Endodermal cell (in vitro differentiated cells): ENCODE measurements around the gene COL28A1. TPM values are rescaled to one million over a fixed set of nuclear protein-coding genes. Genes with fewer than 3 reads are reported as not detected.

Source experiments
- DNase-seq: peaks from one replicate; pipeline ENCODE4 v3.0.0-alpha.2; 2017
- H3K27ac ChIP-seq: 2 replicates; pipeline ENCODE4 v1.5.1; 2013; ENCODE audit warnings: mild to moderate bottlenecking, low read depth, low read length, moderate library complexity
- H3K27me3 ChIP-seq: 2 replicates; pipeline ENCODE4 v1.6.1; 2013; ENCODE audit warnings: mild to moderate bottlenecking, low read length, moderate library complexity; ENCODE audit not compliant: insufficient read depth, control insufficient read depth, poor library complexity, severe bottlenecking
- H3K36me3 ChIP-seq: 2 replicates; pipeline ENCODE4 v1.7.0; 2013; ENCODE audit warnings: mild to moderate bottlenecking, low read length, moderate library complexity; ENCODE audit not compliant: control insufficient read depth, insufficient read depth
- H3K4me1 ChIP-seq: one replicate; pipeline ENCODE4 v1.7.0; 2013; ENCODE audit warnings: low read length; ENCODE audit not compliant: control insufficient read depth, insufficient read depth
- H3K4me3 ChIP-seq: 2 replicates; pipeline ENCODE4 v1.5.1; 2013; ENCODE audit warnings: mild to moderate bottlenecking, low read length, moderate library complexity
- H3K9ac ChIP-seq: 2 replicates; pipeline ENCODE4 v1.6.1; 2013; ENCODE audit warnings: mild to moderate bottlenecking, low read length, moderate library complexity; ENCODE audit not compliant: poor library complexity, severe bottlenecking; ENCODE audit errors: extremely low read depth
- H3K9me3 ChIP-seq: 2 replicates; pipeline ENCODE4 v1.6.1; 2013; ENCODE audit warnings: mild to moderate bottlenecking, low read length, moderate library complexity; ENCODE audit not compliant: control insufficient read depth
- H3K27ac Mint-ChIP-seq: 2 replicates; pipeline ENCODE4 v1.8.0; 2020; ENCODE audit warnings: mixed read lengths
- H3K27me3 Mint-ChIP-seq: 2 replicates; pipeline ENCODE4 v1.8.0; 2021; ENCODE audit warnings: mild to moderate bottlenecking, mixed read lengths; ENCODE audit not compliant: insufficient read depth
- H3K36me3 Mint-ChIP-seq: 2 replicates; pipeline ENCODE4 v1.8.0; 2020; ENCODE audit warnings: low read depth, mixed read lengths
- H3K4me1 Mint-ChIP-seq: 2 replicates; pipeline ENCODE4 v1.8.0; 2020; ENCODE audit warnings: mixed read lengths
- H3K4me3 Mint-ChIP-seq: 2 replicates; pipeline ENCODE4 v1.8.0; 2020; ENCODE audit warnings: mild to moderate bottlenecking, moderate library complexity, mixed read lengths
- H3K9me3 Mint-ChIP-seq: 2 replicates; pipeline ENCODE4 v1.8.0; 2020; ENCODE audit warnings: mild to moderate bottlenecking, mixed read lengths
- WGBS, 2 experiments: methylation state at CpG; one replicate each; pipeline versions ENCODE4 v1.1.5 to v1.1.7; 2013; ENCODE audit warnings: missing lambda C conversion rate in 2 of 2, mixed read lengths in 1 of 2; ENCODE audit not compliant: insufficient coverage in 1 of 2, insufficient read length in 1 of 2; 5-methylcytosine and 5-hydroxymethylcytosine counted together
- total RNA-seq, 2 donors: library from RNA; stranded (reverse); fragmentation: NEBNext Ultra II Directional in 1 of 2; extraction: Animal tissue kit (Norgen Biotek cat#: 25700) in 1 of 2; gene quantifications; 2 replicates in 1 of 2; 3 replicates in 1 of 2; pipeline ENCODE4 v1.2.1, GENCODE V29; 2021
- TF ChIP-seq, protein P1 (sequence below): fragments of 200-600 bp; sonication (generic); conservative IDR thresholded peaks from 2 replicates; pipeline ENCODE4 v1.5.0; 2021; ENCODE audit warnings: antibody characterized with exemption, mild to moderate bottlenecking

Gene COL28A1
- total RNA-seq, 2 donors from 2014 or later, result 0.44 to 1.2 TPM

DNA sequence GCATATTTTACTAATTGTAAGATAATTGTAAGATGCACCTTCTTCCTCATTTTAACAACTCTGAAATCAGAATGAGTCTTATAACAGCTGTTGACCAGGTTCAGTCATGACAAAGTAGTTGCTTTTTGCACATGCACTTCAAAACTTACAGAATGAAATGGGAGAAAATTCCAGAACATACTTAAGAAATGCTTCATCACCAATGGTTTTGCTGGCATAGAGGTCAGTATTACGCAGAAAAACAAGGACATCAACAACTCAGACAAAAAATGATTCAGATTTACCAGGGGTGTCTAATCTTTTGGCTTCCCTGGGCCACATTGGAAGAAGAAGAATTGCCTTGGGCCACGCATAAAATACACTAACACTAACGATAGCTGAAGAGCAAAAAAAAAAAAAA lies 13.3 kb downstream of the COL28A1 start:
- no peaks in the 10 kb centered on the region for H3K27me3 ChIP-seq
- no peaks in the 10 kb centered on the region for H3K9me3 ChIP-seq
- Mint-ChIP-seq H3K27ac (no peak overlapping the region), H3K27me3 (no peaks in the 10 kb centered on the region), H3K4me3 (no peak overlapping the region), H3K4me1 (no peaks in the 10 kb centered on the region), H3K36me3 (no peaks in the 10 kb centered on the region), H3K9me3 (no peaks in the 10 kb centered on the region)
- WGBS, 2 experiments, result 94% methylated on average over 3 of the region's 3 CpGs; no CpG with 5 or more reads in 1 of the 2 experiments
- no peak overlapping the region for H3K9ac ChIP-seq
- no peak overlapping the region for H3K27ac ChIP-seq
- DNase-seq, result no peak
- H3K4me1 ChIP-seq, result no peaks in the 10 kb centered on the region
- no peaks in the 10 kb centered on the region for H3K36me3 ChIP-seq
- TF ChIP-seq, protein P1, sequence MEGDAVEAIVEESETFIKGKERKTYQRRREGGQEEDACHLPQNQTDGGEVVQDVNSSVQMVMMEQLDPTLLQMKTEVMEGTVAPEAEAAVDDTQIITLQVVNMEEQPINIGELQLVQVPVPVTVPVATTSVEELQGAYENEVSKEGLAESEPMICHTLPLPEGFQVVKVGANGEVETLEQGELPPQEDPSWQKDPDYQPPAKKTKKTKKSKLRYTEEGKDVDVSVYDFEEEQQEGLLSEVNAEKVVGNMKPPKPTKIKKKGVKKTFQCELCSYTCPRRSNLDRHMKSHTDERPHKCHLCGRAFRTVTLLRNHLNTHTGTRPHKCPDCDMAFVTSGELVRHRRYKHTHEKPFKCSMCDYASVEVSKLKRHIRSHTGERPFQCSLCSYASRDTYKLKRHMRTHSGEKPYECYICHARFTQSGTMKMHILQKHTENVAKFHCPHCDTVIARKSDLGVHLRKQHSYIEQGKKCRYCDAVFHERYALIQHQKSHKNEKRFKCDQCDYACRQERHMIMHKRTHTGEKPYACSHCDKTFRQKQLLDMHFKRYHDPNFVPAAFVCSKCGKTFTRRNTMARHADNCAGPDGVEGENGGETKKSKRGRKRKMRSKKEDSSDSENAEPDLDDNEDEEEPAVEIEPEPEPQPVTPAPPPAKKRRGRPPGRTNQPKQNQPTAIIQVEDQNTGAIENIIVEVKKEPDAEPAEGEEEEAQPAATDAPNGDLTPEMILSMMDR, result no peak
- no peak overlapping the region for H3K4me3 ChIP-seq

DNA sequence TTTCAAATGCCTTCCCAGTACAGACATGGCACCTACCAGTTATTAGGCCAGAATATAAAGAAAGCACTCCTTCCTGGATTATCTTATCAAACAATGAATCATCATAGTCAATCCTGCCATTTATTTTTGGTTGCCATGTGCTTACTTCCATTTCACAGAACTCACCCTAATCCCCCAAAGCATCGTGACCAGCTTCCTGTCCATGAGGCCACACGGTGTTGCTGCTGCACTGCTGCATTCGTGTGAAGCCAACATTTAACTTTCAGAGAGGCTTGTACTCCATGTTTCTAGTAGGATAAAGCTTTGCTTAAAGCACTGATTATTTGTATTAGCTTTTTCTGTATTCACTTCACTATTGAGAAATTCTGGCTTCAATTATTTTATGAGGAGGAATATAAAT lies 14.4 kb downstream of the COL28A1 start:
- H3K27me3 Mint-ChIP-seq, result no peaks in the 10 kb centered on the region
- no peak overlapping the region for H3K27ac ChIP-seq
- no peaks in the 10 kb centered on the region for H3K4me1 Mint-ChIP-seq
- H3K36me3 Mint-ChIP-seq, result no peaks in the 10 kb centered on the region
- H3K4me1 ChIP-seq, result no peaks in the 10 kb centered on the region
- TF ChIP-seq, protein P1, result no peak
- no peaks in the 10 kb centered on the region for H3K27me3 ChIP-seq
- H3K9me3 Mint-ChIP-seq, result no peaks in the 10 kb centered on the region
- 90 to 93% methylated on average over 3 of the region's 3 CpGs for WGBS, 2 experiments
- H3K27ac Mint-ChIP-seq, result no peak overlapping the region
- H3K9me3 ChIP-seq, result no peaks in the 10 kb centered on the region
- H3K4me3 ChIP-seq, result no peak overlapping the region
- H3K9ac ChIP-seq, result no peak overlapping the region
- no peak overlapping the region for H3K4me3 Mint-ChIP-seq
- no peaks in the 10 kb centered on the region for H3K36me3 ChIP-seq
- no peak for DNase-seq

DNA sequence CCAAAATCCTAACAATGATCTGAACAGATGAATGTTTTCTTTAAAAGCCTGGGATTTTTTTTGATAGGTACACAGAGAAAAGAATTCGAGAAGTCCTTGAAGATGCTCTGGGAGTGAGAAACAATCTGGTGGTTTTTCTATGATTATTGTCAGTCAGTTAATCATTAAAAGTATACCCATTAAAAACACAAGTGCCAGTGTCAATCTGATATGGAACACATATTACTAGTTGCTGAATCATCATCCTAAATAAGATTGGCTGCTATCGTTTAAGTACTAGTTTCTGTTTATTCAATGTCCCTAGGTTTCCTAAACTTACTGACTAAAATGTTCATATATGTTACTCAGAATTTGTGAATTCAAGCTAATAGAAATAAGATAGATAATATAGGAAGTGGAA lies 16.1 kb downstream of the COL28A1 start:
- no peaks in the 10 kb centered on the region for H3K9me3 ChIP-seq
- no peaks in the 10 kb centered on the region for H3K4me1 ChIP-seq
- Mint-ChIP-seq H3K9me3 (no peaks in the 10 kb centered on the region), H3K4me3 (no peak overlapping the region), H3K4me1 (peaks cover 2% of the 10 kb centered on the region), H3K27me3 (no peaks in the 10 kb centered on the region), H3K27ac (no peak overlapping the region), H3K36me3 (no peaks in the 10 kb centered on the region)
- no peaks in the 10 kb centered on the region for H3K36me3 ChIP-seq
- TF ChIP-seq, protein P1, result no peak
- no peak overlapping the region for H3K9ac ChIP-seq
- H3K4me3 ChIP-seq, result no peak overlapping the region
- H3K27me3 ChIP-seq, result no peaks in the 10 kb centered on the region
- 96% methylated on average over 2 of the region's 2 CpGs; no CpG with 5 or more reads in 1 of the 2 experiments for WGBS, 2 experiments
- no peak for DNase-seq
- H3K27ac ChIP-seq, result no peak overlapping the region
